Activated naive CD8-positive, alpha-beta T cell treated with anti-CD3 and anti-CD28 coated beads, Interleukin-2, amount 50 U/mL, for 24 hours (primary cell): ENCODE results near the gene FAM78A.
"Not testable (repeated sequence)": the region's sequence is repeated elsewhere in the genome, so short reads cannot be mapped to it uniquely, and the experiment has no call there.

Experiments
- ATAC-seq: fragments of 150-1000 bp; cut with Tn5 transposase; one replicate; pipeline ENCODE4 v1.10.0; 2021
- DNase-seq: peaks from one replicate; pipeline ENCODE4 v3.0.0; 2021
- H3K27ac Mint-ChIP-seq: one replicate; pipeline ENCODE4 v1.8.0; 2021; ENCODE audit warnings: mild to moderate bottlenecking, mixed read lengths
- H3K27me3 Mint-ChIP-seq: one replicate; pipeline ENCODE4 v1.8.0; 2021; ENCODE audit warnings: mixed read lengths
- H3K36me3 Mint-ChIP-seq: one replicate; pipeline ENCODE4 v1.8.0; 2021; ENCODE audit warnings: low read depth, mixed read lengths
- H3K4me1 Mint-ChIP-seq: one replicate; pipeline ENCODE4 v1.8.0; 2021; ENCODE audit warnings: mixed read lengths
- H3K4me3 Mint-ChIP-seq: one replicate; pipeline ENCODE4 v1.8.0; 2021; ENCODE audit warnings: mild to moderate bottlenecking, moderate library complexity, mixed read lengths
- H3K9me3 Mint-ChIP-seq: one replicate; pipeline ENCODE4 v1.8.0; 2021; ENCODE audit warnings: mixed read lengths

FAM78A gene

DNA sequence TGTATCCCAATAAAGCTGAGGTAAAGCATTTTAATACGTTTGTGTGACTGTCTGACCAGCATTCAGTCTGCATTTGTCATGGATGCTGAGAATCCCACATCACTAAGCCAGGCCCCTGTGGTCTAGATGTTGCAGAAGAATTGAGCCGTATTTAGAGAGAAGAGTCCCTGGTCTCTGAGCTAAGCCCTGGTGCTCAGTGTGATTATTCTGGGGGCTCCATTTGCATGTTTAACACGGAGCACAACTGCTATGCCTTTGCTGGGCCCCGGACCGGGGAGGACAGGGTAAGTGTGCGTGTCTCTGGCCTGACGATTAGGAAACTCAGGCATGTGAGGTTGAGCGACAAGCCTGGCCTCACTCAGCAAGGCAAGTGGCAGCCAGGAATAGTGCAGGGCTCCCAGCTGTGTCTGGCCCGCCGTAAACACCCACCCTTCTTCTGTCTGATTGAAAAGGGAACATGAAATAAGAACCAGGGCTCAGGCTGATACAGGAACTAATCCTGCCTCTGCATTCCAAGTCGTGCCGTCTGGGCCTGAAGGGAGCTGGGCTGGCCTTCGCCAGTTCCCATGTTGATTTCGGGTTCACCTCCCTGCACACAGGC lies 22.3 kb downstream of the FAM78A start:
- Mint-ChIP-seq H3K27ac (no peak overlapping the region), H3K4me1 (peaks cover 58% of the 10 kb centered on the region), H3K4me3 (peak overlapping the region; percentile 77), H3K36me3 (peaks cover 4% of the 10 kb centered on the region), H3K27me3 (no peaks in the 10 kb centered on the region), H3K9me3 (no peaks in the 10 kb centered on the region)
- DNase-seq: no peak
- ATAC-seq: no peak

DNA sequence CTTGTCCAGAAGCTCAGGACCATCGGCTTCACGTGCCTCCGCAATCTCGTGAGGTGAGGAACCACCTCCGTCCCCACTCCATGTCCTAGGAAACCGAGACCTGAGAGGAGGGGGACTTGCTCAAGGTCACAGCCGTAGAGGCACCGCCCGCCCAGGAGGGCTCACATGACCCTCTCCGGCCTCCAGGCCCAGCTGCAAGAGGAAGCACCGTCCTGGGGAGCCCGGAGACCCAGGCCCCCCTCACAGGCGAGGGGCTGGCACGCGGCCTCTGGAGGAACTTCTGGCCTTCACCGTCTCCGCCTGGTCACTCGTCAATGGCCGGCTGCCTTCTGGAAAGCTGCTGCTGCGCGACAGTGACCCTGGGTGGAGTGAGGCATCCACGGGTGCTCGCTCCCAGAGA lies 24.2 kb downstream of the FAM78A start:
- Mint-ChIP-seq H3K36me3 (no peaks in the 10 kb centered on the region), H3K27ac (no peak overlapping the region), H3K9me3 (no peaks in the 10 kb centered on the region), H3K27me3 (no peaks in the 10 kb centered on the region), H3K4me3 (peak overlapping the region; percentile 77), H3K4me1 (peaks cover 46% of the 10 kb centered on the region)
- ATAC-seq (no peak), DNase-seq (no peak)

DNA sequence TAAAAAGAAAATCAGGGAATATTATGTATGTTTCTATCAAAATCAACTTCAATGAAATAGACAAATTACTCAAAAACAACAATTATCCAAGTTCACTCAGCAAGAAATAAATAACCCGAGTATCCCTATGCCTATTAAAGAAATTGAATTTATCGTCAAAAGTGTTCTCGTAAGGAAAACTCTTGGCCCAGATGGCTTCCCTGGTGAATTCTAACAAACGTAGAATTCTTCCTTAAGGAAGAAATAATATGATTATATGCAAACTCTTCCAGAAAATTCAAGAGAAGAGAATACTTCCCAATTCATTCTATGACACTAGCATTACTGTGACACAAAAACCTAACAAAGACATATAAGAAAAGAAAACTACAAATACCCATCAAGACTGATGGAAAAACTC lies 29.7 kb downstream of the FAM78A start:
- Mint-ChIP-seq H3K4me1 (peaks cover 1% of the 10 kb centered on the region), H3K27ac (no peak overlapping the region), H3K36me3 (no peaks in the 10 kb centered on the region), H3K9me3 (no peaks in the 10 kb centered on the region), H3K27me3 (no peaks in the 10 kb centered on the region), H3K4me3 (no peak overlapping the region)
- DNase-seq: no peak
- no peak for ATAC-seq

DNA sequence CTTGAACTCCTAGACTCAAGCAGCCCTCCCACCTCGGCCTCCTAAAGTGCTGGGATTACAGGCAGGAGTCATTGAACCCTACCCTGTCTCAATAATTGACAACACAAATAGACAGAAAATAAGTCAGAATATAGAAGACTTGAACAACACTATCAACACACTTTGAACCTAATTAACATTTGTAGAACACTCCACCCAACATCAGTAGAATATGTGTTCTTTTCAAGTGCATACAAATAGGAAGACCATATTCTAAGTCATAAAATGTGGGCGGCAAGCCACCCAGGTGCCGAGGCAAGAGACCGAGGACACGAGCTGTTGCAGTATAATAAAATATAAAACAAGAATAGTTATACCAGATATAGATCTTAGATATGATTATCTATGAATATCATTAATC lies 32.0 kb downstream of the FAM78A start:
- not testable (repeated sequence) for H3K27ac Mint-ChIP-seq, ATAC-seq, H3K4me3 Mint-ChIP-seq, H3K4me1 Mint-ChIP-seq, DNase-seq, H3K36me3 Mint-ChIP-seq, H3K27me3 Mint-ChIP-seq, H3K9me3 Mint-ChIP-seq

DNA sequence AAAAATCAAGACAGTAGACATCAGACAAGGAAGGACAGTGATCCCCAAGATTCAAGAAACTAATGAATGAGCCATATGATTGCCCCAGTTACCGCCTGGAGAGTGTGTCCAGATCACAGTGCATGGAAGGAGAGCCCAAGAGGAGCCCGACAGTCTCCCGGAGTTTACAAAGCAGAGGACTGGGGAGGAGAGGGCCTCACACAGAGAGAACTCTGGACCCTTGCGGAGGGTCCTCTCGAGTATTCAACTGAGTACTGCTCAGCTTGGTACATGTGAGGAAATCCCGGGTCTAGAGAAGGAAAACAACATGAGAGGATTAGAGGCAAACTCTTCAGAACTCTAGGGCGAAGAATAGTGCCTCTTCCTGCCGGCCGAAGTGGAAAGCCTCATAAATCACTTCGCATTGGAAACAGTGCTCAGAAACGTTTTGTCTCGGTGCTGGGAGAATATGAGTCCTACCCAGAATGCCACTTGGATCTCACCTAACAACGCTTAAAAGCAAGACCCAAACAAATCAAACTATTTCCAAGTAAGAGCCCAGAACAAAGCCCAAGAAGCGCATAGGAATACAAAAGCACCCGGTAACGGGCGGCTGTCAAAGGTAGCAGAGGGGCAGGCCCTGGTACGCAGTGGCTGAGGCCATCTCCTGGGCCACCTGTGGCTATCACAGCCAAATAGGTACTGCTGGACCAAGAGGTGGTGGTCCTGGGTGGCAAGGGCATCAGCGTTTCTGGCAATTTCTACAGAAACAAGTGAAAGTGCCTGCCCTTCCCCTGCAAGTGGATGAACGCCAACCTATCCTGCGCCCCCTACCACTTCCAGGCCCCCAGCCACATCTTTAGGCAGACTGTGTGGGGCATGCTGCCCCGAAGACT lies 36.0 kb downstream of the FAM78A start:
- H3K4me1 Mint-ChIP-seq: peaks cover 28% of the 10 kb centered on the region
- DNase-seq (no peak), ATAC-seq (no peak)
- no peaks in the 10 kb centered on the region for H3K36me3 Mint-ChIP-seq
- no peaks in the 10 kb centered on the region for H3K9me3 Mint-ChIP-seq
- no peak overlapping the region for H3K27ac Mint-ChIP-seq
- no peaks in the 10 kb centered on the region for H3K27me3 Mint-ChIP-seq
- H3K4me3 Mint-ChIP-seq: no peak overlapping the region

DNA sequence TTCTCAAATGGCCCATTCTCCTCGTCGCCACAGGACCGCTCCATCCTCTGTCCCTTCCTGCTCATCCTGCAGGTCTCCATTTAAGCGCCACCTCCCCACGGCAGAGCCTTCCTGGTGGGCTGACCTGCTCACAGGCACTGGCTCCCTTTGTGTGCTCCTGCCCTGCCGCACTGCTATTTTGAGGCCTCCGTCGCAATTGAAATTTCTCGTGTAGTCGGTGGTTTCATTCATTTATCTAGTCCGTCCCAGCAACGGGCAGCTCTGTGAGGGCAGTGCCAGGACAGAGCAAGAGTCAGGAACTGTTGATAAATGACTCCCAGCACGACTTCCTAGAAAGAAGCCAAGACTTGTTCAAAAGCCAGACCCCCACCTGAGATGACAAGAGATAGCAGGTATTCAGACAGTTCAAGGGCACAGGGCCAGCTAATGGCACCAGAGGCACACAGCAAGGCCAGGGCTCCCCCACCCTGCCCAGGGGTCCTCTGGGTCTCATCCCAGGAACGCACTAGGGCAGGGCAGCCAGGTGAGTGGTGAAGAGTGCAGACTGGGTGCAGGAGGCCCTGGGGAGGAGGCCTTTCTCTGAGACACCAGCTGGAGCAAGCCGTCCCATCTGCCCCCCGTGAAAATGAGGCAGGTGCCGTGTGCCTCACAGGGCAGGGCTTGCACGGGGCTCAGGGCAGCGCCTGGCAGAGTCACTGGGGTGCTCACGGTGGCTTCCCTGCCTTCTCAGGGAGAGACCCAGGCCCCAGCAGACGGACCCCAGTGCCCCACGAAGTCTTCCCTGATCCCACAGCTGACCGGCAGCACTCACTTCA lies 36.9 kb downstream of the FAM78A start:
- Mint-ChIP-seq H3K27me3 (no peaks in the 10 kb centered on the region), H3K4me1 (peaks cover 28% of the 10 kb centered on the region), H3K4me3 (peak overlapping the region; percentile 69), H3K27ac (peak overlapping the region; percentile 43), H3K36me3 (peaks cover 5% of the 10 kb centered on the region), H3K9me3 (no peaks in the 10 kb centered on the region)
- no peak for ATAC-seq
- DNase-seq: no peak

DNA sequence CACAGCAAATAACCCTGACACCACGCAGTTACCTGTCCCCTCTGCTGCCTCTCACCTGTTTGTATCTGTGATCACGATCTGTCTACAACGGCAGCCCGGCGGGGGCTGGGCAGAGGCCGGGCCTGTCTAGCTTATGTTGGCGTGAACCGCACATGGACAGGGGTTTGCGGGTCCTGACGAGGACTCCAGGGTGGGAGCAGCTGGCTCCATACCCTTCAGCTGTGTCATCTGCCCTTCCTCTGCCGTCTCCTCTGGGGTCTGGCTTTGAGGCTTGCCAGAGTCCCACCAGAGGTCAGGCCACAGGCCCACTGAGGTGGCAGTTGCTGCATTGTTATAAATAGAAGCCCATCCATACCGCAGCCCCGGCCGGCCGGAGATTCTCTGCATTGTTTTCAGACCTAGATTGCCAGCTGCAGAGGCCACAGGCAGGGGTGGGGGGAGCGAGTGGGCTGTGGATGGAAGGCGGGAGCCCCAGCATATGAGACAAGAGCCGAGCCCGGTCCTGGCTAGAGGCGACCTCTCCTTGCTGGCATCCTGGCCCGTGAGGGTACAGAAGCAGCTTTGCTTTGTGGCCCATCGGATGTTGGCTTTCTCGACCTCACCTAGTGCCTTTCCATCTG lies 37.8 kb downstream of the FAM78A start:
- DNase-seq: peak; percentile 33
- Mint-ChIP-seq H3K36me3 (peaks cover 11% of the 10 kb centered on the region), H3K27me3 (no peaks in the 10 kb centered on the region), H3K27ac (peak overlapping the region; percentile 90), H3K9me3 (no peaks in the 10 kb centered on the region), H3K4me1 (peaks cover 37% of the 10 kb centered on the region), H3K4me3 (peak overlapping the region; percentile 69)
- peak; percentile 6 for ATAC-seq

DNA sequence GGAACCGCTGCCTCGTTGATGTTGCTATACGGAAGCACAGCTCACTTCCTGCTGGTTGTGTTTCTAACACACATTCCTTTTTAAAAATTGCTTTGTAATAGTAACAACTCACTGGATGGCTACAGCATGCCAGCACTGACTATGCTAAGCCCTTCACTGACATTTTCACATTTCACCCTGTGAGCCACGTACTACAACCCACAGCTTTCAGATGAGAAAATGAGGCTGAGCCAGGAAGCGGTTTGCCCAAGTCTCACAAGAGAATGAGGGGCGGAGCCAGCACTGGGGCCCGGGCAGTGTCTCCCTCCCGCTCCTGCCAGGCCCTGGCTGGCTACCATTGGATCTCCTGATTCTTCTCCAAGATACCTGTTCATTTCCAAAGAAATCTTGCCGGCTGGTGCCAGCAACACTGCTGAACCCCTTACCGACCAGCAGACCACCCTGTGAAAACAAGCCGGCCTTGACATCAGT lies 38.3 kb downstream of the FAM78A start:
- ATAC-seq (peak; percentile 95), DNase-seq (peak; percentile 89)
- H3K4me1 Mint-ChIP-seq: peaks cover 40% of the 10 kb centered on the region
- peak overlapping the region; percentile 69 for H3K4me3 Mint-ChIP-seq
- no peaks in the 10 kb centered on the region for H3K27me3 Mint-ChIP-seq
- H3K36me3 Mint-ChIP-seq: peaks cover 11% of the 10 kb centered on the region
- H3K27ac Mint-ChIP-seq: peak overlapping the region; percentile 90
- H3K9me3 Mint-ChIP-seq: no peaks in the 10 kb centered on the region

DNA sequence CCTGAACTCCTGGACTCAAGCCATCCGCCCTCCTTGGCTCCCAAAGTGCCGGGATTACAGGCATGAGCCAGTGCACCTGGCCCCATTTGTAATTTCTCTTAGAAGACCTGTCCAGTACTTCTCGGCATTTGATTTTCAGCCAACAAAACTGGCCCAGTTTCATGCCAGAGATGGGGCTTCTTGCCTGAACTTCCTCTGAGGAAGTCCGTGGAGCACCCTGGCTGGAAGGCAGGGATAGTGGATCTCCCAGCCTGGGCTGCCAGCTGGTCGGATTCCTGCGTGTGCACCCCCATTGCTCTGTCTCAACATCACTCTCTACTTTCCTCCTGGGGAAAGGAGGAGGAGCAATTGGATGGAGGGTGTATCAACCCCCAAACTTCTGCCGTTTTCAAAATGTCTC lies 39.0 kb downstream of the FAM78A start:
- Mint-ChIP-seq H3K36me3 (peaks cover 13% of the 10 kb centered on the region), H3K4me1 (peaks cover 40% of the 10 kb centered on the region), H3K9me3 (no peaks in the 10 kb centered on the region), H3K27ac (peak overlapping the region; percentile 90), H3K4me3 (peak overlapping the region; percentile 69), H3K27me3 (no peaks in the 10 kb centered on the region)
- no peak for ATAC-seq
- no peak for DNase-seq

DNA sequence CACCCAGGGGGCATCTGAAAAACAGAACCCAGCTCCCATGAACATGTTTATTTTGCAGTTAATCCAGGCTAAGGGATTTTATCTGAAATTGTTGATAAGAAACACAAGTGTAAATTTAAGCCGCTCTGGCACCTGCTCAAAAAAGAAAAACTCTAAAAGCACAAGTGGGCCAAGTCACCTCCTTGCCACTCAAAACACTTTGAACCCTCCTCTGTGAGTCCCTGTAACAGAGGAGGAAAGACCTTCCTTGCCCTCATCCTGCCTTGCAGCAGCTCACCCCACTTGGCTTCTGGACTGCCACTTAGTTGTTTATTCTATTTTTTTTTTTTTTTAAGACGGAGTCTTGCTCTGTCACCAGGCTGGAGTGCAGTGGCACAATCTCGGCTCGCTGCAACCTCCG lies 39.5 kb downstream of the FAM78A start:
- no peaks in the 10 kb centered on the region for H3K9me3 Mint-ChIP-seq
- H3K4me1 Mint-ChIP-seq: peaks cover 40% of the 10 kb centered on the region
- peaks cover 17% of the 10 kb centered on the region for H3K36me3 Mint-ChIP-seq
- no peak overlapping the region for H3K4me3 Mint-ChIP-seq
- no peak for ATAC-seq
- no peak for DNase-seq
- H3K27me3 Mint-ChIP-seq: no peaks in the 10 kb centered on the region
- H3K27ac Mint-ChIP-seq: peak overlapping the region; percentile 90

DNA sequence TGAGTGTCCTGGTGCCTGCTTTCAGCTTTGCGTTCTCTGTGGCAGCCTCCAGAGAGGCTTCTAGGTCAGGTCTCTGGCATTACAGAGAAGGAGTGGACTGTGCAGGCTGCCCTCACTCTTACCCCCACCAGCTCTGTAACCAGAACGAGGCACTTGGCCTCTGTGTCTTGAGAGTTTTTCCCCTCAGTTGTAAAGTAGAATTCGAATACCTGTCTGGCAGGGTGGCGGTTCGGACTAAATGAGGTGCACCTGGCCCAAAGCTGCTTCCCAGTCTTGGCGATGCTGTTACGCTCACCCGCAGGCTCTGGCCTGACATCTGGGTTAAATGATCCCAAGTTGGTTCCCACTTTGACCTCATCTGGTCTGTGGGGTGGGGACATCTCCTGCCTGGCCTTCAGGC lies 40.1 kb downstream of the FAM78A start:
- ATAC-seq (no peak), DNase-seq (no peak)
- H3K4me3 Mint-ChIP-seq: no peak overlapping the region
- H3K9me3 Mint-ChIP-seq: no peaks in the 10 kb centered on the region
- H3K36me3 Mint-ChIP-seq: peaks cover 21% of the 10 kb centered on the region
- H3K4me1 Mint-ChIP-seq: peaks cover 40% of the 10 kb centered on the region
- no peak overlapping the region for H3K27ac Mint-ChIP-seq
- no peaks in the 10 kb centered on the region for H3K27me3 Mint-ChIP-seq

DNA sequence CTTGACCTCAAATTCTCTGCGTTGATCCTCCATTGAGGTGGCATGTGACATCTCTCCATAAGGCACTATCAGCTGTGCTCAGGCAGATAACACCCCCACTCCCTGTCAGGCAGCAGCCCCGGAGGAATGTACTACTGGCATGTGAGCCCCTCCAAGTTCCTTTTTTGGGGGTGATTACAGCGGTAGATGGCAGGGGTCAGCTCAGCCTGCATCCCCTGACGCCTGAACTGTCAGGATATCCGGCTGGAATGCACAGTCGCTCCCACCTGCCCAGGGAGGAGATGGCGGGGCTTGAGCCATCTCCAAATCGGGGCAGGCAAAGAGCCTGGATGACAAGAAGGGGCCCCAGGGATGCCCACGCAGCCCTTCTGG lies 40.8 kb downstream of the FAM78A start:
- no peak for DNase-seq
- ATAC-seq: no peak

DNA sequence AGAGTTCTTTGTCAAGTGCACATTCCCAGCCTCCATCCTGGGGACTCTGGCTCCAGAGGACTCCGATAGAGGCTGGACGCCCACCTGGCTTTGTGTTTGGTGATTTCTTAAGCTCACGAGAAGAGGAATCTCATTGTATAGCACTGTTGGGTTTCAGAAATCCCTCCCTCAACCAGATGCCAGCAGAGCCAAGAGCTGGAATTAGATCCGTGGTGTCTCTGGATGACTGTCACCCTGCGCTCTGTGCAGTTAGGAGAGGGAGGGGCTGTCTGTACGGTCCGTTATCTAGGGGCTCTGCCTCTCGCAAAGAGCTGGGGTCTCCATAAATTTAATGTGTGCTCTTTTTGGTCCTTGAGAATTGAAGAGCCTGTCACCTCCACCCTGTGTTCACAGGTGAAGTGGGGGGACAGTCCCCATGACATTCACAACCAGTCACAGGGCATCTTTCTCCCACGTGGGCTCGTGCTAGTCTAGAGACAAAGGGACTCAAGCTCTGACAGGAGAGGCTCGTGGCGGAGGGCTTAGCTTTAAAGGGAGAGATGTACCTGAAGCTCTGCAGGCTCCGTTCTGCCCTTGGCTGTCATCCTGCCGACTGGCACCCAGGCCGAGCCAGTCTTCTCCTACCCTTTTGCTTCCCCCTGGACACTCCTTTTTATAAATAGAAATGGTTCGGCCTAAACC lies 41.4 kb downstream of the FAM78A start:
- Mint-ChIP-seq H3K27me3 (no peaks in the 10 kb centered on the region), H3K9me3 (no peaks in the 10 kb centered on the region), H3K36me3 (peaks cover 31% of the 10 kb centered on the region), H3K4me1 (peaks cover 39% of the 10 kb centered on the region), H3K4me3 (no peak overlapping the region), H3K27ac (no peak overlapping the region)
- no peak for DNase-seq
- ATAC-seq: no peak

More for the DNA sequence above, 40.8 kb downstream of the FAM78A start:
- peaks cover 40% of the 10 kb centered on the region for H3K4me1 Mint-ChIP-seq
- no peak overlapping the region for H3K4me3 Mint-ChIP-seq
- no peak overlapping the region for H3K27ac Mint-ChIP-seq
- H3K27me3 Mint-ChIP-seq: no peaks in the 10 kb centered on the region
- peaks cover 26% of the 10 kb centered on the region for H3K36me3 Mint-ChIP-seq
- no peaks in the 10 kb centered on the region for H3K9me3 Mint-ChIP-seq

DNA sequence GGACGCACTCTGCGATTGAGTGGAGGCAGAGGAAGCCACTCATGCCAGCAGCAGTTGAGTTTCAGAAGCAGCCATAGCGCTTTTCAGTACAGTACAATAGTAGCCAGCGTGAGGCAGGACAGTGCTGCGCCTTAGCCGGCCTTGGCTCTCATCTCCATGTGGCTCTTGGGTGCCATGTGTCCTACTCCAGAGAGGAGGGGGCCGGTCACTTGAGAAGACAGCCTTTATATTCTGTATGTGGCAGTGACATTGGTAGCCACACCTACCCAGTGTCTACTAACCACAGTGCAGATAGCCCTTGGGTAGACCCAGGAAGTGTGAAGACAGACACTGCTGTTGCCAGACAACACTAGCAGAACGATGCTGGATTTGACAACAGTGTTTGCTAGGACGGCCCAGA lies 42.3 kb downstream of the FAM78A start:
- ATAC-seq (no peak), DNase-seq (no peak)
- Mint-ChIP-seq H3K4me1 (peaks cover 35% of the 10 kb centered on the region), H3K27ac (peak overlapping the region; percentile 71), H3K27me3 (no peaks in the 10 kb centered on the region), H3K9me3 (no peaks in the 10 kb centered on the region), H3K4me3 (no peak overlapping the region), H3K36me3 (peaks cover 32% of the 10 kb centered on the region)
